ENCODE data around the gene SYNCRIP. TPM values are rescaled to one million over a fixed set of nuclear protein-coding genes. Genes with fewer than 3 reads are reported as not detected.

SYNCRIP gene
- total and polyA plus RNA-seq, 2 of the 13 experiments (the other 11 are each of a cell fraction or from before 2014, with no cell fraction given), result 8.1 to 112 TPM

DNA sequence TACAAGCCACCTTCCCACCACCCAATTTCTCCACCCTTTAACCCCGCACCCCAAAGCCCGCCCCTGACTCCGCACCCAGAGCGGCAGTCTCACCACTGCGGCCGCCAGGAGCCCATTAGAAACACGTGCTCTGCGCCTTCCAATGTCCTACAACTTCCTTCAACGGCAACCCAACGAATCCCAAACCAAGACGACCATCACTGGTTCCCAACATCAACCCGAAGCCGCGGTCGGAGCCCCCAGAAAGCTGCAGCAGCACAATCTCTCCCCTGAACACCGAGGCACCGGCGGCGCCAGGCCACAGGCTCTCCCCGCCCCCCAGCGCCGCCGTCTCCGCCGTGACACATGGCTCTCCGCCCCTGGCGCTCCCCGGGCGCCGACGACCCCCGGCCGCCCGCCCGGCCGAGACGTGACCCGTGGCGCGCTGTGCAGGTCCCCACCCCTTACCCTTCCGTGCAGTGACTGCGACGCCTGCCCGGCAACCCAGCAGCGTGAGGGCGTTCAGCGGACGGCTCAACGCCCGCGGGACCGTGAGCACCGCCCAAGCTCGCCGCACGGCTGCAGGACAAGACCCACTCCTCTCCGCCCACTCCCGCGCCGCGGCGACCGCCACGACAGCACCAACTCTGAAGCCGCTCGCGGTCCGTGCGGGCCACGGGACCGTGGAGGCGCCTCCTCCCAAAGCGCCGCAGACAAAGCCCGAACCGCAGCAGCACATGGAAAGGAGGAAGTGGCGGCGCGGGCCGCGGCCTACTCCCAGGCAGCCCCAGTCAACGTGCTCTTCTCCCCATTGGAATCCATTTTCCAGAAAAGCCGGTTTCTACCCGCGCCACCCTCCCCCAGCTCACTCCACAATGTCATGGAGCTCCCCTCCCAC lies 551 bp downstream of the SYNCRIP start (continued):
- TF ChIP-seq, protein P1, sequence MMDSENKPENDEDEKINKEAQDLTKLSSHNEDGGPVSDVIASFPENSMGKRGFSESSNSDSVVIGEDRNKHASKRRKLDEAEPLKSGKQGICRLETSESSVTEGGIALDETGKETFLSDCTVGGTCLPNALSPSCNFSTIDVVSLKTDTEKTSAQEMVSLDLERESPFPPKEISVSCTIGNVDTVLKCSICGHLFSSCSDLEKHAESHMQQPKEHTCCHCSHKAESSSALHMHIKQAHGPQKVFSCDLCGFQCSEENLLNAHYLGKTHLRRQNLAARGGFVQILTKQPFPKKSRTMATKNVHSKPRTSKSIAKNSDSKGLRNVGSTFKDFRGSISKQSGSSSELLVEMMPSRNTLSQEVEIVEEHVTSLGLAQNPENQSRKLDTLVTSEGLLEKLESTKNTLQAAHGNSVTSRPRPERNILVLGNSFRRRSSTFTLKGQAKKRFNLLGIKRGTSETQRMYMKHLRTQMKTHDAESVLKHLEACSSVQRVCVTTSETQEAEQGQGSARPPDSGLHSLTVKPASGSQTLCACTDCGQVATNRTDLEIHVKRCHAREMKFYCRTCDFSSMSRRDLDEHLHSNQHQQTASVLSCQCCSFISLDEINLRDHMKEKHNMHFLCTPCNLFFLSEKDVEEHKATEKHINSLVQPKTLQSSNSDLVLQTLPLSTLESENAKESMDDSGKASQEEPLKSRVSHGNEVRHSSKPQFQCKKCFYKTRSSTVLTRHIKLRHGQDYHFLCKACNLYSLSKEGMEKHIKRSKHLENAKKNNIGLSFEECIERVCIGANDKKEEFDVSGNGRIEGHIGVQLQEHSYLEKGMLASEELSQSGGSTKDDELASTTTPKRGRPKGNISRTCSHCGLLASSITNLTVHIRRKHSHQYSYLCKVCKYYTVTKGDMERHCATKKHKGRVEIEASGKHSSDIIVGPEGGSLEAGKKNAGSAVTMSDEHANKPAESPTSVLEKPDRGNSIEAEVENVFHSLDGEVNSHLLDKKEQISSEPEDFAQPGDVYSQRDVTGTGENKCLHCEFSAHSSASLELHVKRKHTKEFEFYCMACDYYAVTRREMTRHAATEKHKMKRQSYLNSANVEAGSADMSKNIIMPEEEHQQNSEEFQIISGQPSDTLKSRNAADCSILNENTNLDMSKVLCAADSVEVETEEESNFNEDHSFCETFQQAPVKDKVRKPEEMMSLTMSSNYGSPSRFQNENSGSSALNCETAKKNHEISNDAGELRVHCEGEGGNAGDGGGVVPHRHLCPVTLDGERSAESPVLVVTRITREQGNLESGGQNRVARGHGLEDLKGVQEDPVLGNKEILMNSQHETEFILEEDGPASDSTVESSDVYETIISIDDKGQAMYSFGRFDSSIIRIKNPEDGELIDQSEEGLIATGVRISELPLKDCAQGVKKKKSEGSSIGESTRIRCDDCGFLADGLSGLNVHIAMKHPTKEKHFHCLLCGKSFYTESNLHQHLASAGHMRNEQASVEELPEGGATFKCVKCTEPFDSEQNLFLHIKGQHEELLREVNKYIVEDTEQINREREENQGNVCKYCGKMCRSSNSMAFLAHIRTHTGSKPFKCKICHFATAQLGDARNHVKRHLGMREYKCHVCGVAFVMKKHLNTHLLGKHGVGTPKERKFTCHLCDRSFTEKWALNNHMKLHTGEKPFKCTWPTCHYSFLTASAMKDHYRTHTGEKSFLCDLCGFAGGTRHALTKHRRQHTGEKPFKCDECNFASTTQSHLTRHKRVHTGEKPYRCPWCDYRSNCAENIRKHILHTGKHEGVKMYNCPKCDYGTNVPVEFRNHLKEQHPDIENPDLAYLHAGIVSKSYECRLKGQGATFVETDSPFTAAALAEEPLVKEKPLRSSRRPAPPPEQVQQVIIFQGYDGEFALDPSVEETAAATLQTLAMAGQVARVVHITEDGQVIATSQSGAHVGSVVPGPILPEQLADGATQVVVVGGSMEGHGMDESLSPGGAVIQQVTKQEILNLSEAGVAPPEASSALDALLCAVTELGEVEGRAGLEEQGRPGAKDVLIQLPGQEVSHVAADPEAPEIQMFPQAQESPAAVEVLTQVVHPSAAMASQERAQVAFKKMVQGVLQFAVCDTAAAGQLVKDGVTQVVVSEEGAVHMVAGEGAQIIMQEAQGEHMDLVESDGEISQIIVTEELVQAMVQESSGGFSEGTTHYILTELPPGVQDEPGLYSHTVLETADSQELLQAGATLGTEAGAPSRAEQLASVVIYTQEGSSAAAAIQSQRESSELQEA (CRISPR knock-in tag; IDR thresholded peaks at IDR 0.05; ENCODE audit: not compliant biosample characterization), result peak; percentile 33
- no peak for TF ChIP-seq ZNF772 (CRISPR knock-in tag; IDR thresholded peaks at IDR 0.05)
- TF ChIP-seq ZNF337 (CRISPR knock-in tag; IDR thresholded peaks at IDR 0.05; ENCODE audit: borderline replicate concordance, low read depth), result no peak
- TF ChIP-seq, protein P2, sequence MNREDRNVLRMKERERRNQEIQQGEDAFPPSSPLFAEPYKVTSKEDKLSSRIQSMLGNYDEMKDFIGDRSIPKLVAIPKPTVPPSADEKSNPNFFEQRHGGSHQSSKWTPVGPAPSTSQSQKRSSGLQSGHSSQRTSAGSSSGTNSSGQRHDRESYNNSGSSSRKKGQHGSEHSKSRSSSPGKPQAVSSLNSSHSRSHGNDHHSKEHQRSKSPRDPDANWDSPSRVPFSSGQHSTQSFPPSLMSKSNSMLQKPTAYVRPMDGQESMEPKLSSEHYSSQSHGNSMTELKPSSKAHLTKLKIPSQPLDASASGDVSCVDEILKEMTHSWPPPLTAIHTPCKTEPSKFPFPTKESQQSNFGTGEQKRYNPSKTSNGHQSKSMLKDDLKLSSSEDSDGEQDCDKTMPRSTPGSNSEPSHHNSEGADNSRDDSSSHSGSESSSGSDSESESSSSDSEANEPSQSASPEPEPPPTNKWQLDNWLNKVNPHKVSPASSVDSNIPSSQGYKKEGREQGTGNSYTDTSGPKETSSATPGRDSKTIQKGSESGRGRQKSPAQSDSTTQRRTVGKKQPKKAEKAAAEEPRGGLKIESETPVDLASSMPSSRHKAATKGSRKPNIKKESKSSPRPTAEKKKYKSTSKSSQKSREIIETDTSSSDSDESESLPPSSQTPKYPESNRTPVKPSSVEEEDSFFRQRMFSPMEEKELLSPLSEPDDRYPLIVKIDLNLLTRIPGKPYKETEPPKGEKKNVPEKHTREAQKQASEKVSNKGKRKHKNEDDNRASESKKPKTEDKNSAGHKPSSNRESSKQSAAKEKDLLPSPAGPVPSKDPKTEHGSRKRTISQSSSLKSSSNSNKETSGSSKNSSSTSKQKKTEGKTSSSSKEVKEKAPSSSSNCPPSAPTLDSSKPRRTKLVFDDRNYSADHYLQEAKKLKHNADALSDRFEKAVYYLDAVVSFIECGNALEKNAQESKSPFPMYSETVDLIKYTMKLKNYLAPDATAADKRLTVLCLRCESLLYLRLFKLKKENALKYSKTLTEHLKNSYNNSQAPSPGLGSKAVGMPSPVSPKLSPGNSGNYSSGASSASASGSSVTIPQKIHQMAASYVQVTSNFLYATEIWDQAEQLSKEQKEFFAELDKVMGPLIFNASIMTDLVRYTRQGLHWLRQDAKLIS (CRISPR knock-in tag; IDR thresholded peaks at IDR 0.05), result 0 out of 2 replicates have a peak, but pooled peaks have one; percentile 59
- TF ChIP-seq, protein P3, sequence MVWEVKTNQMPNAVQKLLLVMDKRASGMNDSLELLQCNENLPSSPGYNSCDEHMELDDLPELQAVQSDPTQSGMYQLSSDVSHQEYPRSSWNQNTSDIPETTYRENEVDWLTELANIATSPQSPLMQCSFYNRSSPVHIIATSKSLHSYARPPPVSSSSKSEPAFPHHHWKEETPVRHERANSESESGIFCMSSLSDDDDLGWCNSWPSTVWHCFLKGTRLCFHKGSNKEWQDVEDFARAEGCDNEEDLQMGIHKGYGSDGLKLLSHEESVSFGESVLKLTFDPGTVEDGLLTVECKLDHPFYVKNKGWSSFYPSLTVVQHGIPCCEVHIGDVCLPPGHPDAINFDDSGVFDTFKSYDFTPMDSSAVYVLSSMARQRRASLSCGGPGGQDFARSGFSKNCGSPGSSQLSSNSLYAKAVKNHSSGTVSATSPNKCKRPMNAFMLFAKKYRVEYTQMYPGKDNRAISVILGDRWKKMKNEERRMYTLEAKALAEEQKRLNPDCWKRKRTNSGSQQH (CRISPR knock-in tag; IDR thresholded peaks at IDR 0.05; ENCODE audit: low read depth), result no peak
- TF ChIP-seq CBFB (CRISPR knock-in tag; IDR thresholded peaks at IDR 0.05), result peak; percentile 20; the same call in 1 of the 2 replicates
- no peak for TF ChIP-seq MAF1 (CRISPR knock-in tag; IDR thresholded peaks at IDR 0.05; ENCODE audit: borderline replicate concordance)
- TF ChIP-seq NFYB (CRISPR knock-in tag; IDR thresholded peaks at IDR 0.05), result no peak
- no peak; the same call in 1 of the 2 replicates for TF ChIP-seq ZC3H13 (CRISPR knock-in tag; IDR thresholded peaks at IDR 0.05)
- TF ChIP-seq, protein P4, sequence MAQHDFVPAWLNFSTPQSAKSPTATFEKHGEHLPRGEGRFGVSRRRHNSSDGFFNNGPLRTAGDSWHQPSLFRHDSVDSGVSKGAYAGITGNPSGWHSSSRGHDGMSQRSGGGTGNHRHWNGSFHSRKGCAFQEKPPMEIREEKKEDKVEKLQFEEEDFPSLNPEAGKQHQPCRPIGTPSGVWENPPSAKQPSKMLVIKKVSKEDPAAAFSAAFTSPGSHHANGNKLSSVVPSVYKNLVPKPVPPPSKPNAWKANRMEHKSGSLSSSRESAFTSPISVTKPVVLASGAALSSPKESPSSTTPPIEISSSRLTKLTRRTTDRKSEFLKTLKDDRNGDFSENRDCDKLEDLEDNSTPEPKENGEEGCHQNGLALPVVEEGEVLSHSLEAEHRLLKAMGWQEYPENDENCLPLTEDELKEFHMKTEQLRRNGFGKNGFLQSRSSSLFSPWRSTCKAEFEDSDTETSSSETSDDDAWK (CRISPR knock-in tag; IDR thresholded peaks at IDR 0.05), result no peak
- TF ChIP-seq SNAPC2 (CRISPR knock-in tag; IDR thresholded peaks at IDR 0.05), result peak; percentile 42; the same call in 1 of the 2 replicates
- TF ChIP-seq JUNB (CRISPR knock-in tag; IDR thresholded peaks at IDR 0.05; ENCODE audit: borderline replicate concordance), result no peak
- 0 out of 2 replicates have a peak, but pooled peaks have one; percentile 45 for TF ChIP-seq KDM3A (CRISPR knock-in tag; IDR thresholded peaks at IDR 0.05; ENCODE audit: low read depth)

Data from HepG2 (cell line).